ENCODE data around the gene BRIP1.

DNA sequence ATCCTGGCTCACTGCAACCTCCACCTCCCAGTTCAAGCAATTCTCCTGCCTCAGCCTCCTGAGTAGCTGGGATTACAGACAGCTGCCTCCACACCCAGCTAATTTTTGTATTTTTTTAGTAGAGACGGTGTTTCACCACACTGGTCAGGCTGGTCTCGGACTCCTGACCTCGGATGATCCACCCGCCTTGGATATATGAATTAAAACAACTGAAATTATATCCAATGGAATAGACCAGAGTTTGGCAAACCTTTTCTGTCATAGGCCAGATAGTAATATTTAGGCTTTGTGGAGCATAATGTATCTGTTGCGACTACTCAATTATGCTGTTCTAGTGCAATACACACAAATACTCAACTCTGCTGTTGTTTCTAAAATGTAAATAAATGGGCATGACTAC is 178.5 kb downstream of the BRIP1 start:
- TF ChIP-seq, protein P1, sequence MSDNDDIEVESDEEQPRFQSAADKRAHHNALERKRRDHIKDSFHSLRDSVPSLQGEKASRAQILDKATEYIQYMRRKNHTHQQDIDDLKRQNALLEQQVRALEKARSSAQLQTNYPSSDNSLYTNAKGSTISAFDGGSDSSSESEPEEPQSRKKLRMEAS (IDR thresholded peaks at IDR 0.05; ENCODE audit: low read depth, low read length) = no peak
- TF ChIP-seq, protein P2, sequence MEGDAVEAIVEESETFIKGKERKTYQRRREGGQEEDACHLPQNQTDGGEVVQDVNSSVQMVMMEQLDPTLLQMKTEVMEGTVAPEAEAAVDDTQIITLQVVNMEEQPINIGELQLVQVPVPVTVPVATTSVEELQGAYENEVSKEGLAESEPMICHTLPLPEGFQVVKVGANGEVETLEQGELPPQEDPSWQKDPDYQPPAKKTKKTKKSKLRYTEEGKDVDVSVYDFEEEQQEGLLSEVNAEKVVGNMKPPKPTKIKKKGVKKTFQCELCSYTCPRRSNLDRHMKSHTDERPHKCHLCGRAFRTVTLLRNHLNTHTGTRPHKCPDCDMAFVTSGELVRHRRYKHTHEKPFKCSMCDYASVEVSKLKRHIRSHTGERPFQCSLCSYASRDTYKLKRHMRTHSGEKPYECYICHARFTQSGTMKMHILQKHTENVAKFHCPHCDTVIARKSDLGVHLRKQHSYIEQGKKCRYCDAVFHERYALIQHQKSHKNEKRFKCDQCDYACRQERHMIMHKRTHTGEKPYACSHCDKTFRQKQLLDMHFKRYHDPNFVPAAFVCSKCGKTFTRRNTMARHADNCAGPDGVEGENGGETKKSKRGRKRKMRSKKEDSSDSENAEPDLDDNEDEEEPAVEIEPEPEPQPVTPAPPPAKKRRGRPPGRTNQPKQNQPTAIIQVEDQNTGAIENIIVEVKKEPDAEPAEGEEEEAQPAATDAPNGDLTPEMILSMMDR (IDR thresholded peaks at IDR 0.05; ENCODE audit: low read depth, low read length) = no peak
- TF ChIP-seq MYC (IDR thresholded peaks at IDR 0.05; ENCODE audit: low read depth, low read length) (no peak), POLR2A (IDR thresholded peaks at IDR 0.05; ENCODE audit: extremely low read depth, insufficient read length) (no peak)

All from NB4 (cell line).